T-helper 1 cell (primary cell): Measurements from ENCODE around the gene PLLP.
"Not testable (repeated sequence)": the region's sequence is repeated elsewhere in the genome, so short reads cannot be mapped to it uniquely, and the experiment has no call there.

Experiments used
- DNase-seq, 5 donors: peaks; one replicate each; pipeline ENCODE4 v3.0.0-alpha.2; 2012 to 2020

Gene PLLP

DNA sequence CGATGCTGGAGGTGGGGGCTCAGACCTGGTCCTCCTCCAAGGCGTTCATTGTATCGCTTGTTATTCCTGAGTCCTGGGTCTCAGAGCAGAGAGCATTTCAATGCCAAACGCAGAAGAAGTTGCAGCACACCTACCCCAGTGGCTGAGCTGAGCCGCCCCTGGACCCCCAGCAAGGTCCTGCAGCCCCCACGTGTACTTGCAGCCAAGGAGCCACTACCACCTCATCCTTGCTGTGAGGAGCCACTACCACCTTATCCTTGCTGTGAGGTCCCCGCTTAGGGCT, 13.5 kb downstream of the PLLP start:
- DNase-seq = no peak

DNA sequence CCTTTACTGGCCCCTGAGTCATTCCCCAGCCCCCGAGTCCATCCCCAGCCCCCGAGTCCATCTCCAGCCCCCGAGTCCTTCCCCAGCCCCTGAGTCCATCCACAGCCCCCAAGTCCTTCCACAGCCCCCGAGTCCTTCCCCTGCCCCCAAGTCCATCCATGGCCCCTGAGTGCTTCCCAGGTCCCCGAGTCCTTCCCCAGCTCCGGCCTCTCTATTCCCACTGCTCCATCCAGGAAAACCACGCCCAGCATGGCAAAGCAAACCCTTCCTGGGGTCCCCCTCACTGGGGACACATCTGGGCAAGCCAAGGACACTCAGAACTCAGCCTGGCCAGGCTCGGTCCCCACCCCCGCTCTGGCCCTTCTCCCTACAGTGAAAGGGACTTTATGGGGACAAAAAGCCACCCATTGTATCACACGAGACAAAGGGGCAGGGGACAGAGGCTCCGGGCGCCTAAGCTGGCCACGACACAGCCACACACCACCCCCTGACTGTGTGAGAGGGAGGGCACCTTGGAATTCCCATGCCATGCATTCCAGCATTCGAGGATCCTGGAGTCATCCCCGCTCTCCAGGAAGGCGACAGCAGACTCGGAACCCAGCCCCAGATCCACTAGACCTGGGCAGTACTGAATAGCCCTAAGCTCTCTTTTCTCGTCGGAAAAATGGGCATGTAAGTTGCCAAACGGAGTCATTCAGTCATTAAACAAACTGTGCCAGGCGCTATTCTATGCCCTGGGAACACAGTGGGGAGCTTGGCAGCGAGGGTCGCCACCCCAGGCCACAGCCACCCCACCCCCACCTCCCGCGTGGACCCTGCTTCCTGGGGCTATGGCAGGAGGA, 14.0 kb downstream of the PLLP start:
- DNase-seq = no peak

DNA sequence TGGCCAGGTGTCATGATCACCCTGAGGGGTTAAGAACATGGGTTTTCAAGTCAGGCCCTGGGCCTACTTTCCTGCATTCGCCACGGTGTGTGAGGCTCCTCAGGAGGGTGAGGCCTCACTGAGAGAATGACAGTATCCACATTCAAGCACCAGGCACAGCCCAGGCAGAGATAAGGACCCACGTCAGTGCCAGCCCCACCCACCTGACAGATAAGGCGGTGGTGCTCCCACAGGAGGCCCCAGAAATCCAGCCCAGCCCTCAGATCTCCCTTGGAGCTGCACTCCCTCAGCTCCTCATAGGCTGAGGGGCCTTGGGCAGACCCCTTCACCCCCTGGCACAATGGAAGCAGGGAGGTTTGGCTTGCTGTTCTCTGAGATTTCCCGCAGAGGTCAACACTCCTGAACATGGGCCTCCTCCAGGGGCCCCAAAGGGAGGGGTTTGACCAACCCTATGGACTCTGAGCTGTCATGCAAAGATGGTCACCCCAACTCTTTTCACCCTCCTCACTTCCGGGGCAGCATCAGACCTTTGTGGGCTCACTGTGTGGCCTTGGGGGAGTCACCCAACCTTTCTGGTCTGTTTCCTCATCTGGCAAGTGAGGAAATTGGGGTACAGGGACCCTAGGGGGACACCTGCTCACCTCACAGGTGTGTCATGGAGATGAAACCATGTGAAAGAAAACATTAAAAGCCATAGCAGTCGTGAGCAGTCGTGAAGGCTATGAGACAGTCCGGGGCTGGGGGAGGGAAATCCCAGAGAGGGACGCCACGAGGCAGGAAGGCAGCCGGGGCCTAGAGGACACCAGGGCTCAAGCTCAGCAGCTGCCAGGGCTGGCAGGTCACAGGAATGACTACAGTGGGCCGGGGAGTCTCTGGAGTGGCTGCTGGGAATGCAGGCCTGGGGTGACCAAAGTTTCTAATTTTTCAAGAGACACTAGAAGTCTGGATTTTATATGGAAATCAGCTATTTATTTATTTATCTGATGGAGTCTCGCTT, 15.4 kb downstream of the PLLP start:
- no peak for DNase-seq

DNA sequence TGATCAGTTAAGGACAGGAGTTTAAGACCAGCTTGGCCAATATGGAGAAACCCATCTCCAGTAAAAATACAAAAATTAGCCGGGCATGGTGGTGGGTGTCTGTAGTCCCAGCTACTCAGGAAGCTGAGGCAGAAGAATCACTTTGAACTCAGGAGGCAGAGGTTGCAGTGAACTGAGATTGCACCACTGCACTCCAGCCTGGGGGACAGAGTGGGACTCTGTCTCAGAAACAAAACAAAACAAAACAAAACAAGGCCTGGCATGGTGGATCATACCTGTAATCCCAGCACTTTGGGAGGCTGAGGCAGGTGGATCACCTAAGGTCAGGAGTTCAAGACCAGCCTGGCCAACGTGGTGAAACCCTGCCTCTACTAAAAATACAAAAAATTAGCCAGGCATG, 17.1 kb downstream of the PLLP start:
- not testable (repeated sequence) for DNase-seq

DNA sequence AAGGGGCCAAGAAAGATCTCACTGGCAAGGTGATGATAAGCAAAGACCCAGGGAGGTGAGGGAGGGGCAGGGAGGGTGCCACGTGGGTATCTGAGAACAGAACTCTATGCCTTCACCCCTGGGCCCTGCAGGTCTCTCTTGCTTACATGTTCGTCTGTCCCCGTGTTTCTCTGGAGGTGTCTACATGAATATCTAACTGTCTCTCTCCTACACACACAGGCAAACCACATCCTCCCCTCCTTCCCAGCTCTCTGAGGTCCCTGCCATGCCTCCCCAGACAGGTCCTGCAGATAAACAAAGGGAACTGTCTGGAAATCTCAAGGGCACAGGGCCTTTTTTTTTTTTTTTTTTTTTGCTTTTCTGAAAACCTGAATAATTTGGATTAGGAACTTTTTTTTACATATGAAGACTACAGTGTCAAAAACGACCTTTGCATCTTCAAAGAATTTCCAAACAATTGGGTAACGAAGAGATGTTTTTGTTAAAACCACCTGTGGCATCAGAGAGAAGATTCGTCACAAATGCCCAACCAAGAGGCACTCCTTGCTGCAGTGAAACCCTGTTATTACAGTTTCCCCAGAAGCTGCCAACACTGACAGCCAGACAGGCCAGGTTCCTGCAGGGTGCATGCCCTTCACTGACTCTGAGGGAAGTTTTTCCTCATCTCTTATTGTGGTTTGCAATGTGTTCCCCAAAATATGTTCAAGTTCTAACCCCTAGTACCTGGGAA, 17.8 kb downstream of the PLLP start:
- DNase-seq = peak in 3 of 5 donors; percentile 17 to 25 (median 24)

DNA sequence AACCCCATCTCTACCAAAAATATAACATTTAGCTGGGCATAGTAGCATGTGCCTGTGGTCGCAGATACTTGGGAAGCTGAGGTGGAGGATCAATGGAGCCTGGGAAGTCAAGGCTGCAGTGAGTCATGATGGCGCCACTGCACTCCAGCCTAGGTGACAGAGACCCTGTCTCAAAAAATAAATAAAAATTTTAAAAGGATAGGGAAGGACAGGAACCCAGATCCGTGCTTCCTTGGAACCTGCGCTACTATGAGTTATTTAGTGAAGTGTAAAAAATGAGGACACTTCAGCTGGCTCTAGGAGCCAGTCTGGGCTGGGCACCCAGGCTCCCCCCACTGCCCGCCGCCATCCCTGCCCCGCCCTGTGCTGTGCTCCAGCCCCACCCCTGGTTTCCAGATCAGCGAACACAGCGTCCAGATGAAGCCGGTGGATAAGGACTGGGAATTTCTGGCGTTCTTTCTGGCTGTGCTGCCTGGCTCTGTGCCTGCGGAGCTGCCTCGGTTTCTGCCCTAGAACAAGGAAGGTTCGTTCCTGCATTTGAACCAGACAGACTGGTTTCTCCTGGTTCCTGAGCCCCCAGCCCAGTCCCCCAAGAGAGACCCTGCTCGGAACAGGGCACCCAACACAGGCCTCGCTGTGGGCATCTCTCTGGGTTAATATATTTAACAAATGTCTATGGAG, 18.5 kb downstream of the PLLP start:
- DNase-seq = no peak

DNA sequence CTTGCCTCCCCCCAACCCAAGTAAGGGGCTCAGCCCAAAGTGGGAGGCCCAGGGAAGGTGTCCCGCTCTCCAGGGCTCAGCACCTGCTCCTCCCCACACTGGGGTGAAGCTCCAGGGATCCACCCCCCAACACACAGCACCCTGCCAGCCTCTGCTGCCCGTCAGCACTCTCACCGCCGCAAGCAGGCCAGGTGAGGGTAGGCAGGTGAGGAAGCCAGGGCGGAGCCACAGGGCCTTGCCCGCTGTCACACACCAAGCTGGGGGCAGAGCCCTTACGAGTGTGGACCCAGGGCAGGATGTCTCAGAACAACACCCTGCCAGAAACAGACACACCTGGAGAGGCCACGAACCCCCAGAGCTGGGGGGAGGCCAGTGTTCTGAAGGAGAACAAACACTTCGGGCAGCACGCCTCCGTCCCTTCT, 19.5 kb downstream of the PLLP start:
- no peak for DNase-seq

DNA sequence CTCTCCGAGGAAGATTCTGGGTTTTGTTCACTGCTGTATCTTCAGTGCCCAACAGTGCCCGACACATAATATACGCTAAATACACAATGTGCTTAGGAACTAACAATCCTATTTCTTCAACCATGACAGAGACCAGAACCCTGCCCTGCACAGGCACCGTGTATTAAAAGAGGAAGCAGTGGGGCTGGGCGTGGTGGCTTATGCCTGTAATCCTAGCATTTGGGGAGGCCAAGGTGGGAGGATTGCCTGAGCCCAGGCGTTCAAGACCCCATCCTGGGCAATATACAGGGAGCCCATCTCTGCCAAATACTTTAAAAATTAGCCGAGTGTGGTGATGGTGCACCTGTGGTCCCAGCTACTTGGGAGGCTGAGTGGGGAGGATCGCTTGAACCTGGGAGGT, 20.1 kb downstream of the PLLP start:
- no peak for DNase-seq

DNA sequence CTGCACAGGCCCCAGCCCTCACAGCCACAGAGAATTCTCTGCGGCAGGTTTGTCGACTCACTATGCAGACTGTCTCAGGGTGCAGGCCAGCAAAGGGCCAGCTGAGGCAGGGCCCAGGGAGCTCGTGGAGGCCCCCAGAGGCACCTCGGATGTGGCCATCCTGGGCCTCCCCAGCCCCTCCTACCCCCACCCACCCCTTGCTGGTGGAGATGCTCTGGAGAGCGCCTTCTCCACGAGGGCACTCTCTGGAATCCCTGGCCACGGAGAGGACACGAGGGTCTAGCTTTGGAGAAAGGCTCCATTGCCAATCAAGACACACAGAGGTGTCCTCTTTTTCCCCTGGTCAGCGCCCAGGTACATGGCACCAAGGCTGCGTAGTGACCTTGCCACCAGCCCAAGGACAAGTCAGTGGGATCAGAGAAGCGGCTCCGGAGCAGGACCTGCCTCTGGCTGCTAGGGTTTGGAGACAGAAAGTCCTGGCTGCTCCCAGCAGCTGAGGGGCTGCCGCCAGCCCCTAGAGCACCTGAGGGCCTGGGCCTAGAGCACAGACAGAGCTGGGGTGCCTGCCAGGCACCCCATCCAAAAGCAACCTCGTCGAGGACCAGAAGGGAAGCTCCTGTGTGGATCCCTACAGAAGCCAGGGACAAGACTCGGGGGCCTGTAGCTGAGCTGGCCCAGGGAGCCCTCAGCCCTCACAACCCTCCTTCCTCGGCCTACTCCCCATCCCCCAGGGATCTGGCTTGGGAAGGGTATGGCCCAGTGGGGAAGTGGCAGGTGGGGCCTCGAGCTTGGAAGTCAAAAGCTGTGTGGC, 20.7 kb downstream of the PLLP start:
- DNase-seq = no peak

DNA sequence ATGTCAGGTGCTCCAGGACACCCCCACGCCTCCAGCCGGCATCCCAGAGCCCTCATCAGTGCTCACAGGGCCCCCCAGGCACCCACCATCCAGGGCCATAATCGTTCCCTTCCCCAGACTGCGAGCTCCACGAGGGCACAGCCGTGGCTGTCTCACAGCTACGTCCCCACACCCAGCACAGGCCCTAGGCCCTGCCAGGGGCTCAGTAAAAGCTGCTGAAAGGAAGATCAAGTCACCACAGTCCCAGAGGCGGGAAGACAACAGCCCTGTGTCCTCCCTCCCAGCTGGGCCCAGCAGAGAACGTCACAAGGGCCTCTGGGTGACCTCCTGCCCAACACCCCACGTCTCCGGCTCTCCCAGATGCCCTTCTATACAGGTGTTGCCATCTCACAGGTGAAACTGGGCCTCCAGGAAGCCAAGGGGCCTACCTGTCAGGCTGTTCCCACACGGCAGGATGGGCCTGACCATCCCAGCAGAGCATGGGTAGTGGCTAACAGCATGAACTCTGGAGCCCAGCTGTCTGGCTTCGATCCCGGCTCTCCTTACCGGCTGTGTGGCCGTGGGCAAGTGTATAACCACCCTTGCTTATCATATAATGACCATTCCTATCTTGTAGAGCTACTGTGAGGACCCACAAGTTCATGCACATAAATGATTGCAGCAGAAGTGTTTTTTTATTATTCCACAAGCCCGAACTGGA, 21.5 kb downstream of the PLLP start:
- no peak for DNase-seq

DNA sequence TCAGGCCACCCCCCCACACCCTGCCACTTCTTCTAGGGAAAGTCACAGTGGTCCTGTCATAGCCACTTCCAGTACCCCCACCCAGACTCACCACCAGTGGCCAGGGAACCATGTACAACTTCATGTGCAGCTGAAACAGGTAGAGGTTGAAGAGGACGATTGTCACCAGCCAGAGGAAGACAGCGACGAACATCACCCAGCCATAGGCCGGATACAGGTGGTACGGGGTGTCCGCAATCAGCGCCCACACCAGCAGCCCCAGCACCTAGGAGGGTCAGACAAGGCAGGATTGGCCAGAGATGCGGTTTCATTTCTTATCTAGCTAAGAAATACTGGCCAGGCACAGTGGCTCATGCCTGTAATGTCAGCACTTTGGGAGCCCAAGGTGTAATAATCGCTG, 22.7 kb downstream of the PLLP start:
- DNase-seq = no peak

DNA sequence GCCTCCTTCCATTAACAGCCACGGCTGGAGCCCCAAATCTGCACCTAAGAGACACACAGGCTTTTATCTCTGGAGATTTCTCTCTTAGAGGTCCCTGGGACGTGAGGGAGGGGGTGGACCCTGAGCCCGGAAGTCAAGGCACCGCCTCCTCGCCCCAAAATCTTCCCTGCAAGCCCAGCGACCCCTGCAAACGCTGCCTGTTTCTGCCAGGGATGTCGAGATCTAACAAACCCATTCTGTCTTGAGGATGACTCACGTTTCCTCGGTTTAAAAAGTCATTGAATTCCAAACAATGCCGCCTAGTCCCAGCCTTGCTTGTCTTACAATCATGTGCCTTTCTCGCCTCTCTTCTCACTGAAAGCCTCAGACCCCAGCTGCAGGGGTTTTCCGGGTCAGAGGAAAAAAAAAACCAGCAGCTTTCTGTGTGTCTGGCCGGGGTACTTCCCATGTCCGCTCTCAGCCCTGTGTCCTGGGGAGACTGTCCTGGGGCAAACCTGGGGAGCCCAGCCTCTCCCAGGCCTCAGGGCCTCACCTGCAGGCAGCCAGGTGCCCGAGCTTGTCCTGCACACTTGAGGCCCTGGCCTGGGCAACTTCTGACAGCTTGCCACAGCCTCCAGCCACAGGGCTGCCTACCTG, 24.1 kb downstream of the PLLP start:
- no peak for DNase-seq

DNA sequence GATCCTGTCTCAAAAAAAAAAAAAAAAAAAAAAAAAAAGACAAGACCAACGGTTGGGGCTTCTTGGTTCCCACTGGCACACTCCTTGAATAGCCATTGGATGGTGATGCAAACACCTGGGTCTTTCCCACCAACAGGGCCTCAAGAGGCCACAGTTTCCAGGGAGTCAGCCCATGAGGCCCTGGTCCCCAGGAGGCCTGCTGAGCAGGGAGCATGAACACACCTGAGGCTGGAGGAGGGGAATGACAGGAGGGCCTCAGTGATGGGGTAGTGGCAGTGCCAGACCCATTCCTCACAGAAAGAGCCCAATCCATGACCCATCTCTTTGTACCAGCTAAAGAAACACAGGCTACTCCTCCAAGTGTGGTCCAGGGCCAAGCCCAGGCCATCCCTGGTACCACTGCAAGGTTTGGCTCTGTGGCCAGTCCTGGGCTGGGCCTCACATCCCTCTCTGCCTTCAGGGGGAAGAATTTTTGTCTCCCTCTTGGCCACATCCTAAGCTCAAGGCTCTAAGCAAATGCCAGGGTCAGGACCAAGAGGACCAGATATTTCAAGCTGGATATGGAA, 25.5 kb downstream of the PLLP start:
- DNase-seq = no peak

DNA sequence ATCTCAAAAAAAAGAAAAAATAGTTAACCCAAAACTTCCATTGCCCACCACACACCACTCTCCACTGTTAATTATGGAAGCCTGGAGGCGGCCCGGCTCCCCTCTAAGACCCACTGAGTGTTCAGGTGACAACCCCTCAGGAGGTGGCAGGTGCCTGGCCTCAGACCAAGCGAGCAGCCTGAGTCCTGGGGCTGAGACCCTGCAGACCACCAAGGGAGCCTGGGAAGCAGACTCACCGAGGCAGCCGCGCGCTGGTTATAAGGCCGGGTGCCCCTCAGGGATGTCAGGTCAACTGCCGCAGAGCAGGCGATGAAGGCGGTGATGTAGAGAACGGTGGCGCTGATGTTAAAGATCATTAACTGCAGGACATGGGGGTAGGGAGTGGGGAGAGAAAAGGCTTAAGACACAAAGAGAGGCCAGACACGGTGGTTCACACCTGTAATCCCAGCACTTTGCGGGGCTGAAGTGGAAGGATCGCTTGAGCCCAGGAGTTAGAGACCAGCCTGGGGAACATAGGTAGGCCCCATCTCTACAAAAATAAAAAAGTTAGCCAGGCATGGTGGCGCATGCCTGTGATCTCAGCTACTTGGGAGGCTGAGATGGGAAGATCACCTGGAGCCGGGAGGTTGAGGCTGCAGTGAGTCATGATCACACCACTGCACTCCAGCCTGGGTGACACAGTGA, 26.1 kb downstream of the PLLP start:
- DNase-seq = no peak

DNA sequence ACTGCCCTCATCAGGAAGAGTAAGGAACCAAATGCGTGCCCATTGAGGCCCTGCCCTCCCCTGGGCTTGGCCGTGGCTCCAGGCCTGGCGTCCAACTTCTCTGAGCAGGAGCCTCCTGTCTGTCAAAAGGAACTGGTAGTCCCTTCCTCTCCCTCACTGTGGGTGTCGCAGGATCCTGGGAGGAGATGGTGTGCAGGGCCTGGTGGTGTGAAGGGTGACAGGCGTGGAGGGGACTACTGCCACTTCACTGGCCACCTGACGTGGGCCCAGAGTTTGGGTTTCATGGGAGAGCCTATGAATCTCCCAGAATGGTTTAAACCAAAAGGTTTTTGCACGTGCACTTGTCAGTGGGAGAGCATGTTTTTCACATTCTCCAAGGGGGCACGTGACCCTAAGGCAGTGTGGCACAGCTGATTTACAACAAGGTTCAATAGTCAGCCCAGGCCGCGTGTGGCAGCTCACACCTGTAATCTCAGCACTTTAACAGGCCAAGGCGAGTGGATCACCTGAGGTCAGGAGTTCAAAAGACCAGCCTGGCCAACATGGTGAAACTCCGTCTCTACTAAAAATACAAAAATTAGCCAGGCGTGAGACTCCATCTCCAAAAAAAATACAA, 26.9 kb downstream of the PLLP start:
- DNase-seq = no peak

DNA sequence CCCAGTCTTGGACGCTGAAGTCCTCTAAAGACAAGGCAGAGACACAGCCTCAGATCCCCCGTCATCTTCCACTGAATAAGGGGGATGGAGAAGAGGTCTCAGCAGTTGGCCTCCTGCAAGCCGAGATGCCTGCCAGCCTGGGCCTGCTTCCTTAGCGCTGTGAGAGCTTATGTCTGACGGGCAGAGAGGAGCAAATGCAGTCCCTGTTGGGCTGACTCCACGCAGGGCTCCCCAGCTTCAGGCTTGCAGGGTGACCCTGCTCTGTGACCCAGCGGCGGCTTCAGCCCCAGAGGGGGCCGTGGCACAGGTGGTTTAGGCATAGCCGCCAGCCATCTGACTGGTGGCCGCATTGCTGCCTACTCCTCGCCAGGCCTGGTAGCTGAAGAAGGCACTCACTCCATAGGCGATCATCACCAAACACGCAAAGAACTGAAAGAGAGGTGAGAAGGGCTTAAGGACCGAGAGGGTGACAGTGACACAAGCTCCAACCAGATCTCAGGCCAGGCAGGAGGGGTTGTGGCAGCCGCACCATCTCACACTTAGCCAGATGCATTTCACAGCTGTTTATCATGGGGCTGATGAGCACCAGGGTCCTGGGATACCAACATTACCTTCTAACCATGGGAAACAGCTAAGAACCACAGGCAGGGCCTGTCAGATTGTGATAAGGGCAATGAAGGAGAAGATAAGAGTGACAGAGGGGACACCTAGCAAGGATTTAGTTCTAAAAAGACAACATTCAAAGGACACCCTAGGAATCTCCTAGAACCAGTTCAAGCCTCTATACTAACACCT, 27.7 kb downstream of the PLLP start:
- DNase-seq = no peak

DNA sequence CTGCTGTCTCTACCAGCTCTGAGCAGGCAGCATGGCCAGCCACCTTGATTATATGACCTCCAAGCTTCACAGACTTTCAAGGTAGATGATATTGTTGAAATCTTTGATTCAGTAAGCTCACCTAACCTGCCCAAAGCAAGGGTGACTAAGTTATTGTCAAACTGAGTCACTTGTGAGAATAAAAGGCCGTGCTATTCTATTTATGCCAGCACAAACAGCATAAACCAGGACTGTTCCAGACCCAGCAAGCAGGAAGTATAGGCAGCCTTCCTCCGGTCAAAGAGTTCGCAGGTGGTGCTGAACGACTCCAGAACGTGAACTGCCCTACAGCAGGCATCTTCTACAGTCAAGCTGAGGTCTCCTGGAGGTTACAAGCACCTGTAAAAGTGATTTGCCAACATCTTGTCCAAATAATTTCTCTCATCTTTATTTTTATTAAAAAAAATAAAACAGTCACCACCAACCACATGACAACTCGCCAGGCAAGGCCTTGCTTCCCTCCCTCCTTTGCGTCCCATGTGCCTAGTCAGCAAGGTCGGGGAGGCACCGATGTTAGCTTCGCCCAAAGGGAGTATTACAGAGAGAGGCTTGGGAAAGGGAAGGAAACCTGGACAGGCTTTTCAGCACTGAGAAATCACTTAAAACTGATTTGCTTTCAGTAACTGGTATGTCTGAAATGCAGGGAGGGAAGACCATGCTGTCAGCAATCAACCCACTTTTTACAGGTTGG, 28.6 kb downstream of the PLLP start:
- no peak for DNase-seq

DNA sequence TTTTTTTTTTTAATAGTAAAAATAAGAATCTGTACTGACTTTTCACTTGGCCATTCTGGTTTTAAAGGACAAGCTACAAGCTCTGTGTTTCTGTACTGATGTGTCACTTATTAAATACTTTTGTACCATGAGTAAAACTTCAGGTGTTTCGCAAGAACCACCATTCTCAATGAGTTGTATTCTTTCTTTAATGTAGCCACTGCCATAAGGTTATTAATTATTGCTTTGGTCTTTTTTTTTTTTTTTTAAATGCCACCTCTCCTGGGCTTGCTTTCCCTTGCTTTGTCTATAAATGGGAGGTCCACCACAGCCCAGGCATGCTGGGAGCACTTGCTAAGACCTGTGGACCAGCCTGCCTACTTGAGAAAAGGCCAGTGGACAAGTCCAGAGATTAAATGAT, 31.0 kb downstream of the PLLP start:
- no peak for DNase-seq
